Fibroblast of lung (primary cell): ENCODE measurements around the gene HIPK2.

Experiments used
- EZH2 ChIP-seq: IDR thresholded peaks from 2 replicates; pipeline ENCODE4 v1.5.1; 2012; ENCODE audit warnings: low read length, control low read depth, mild to moderate bottlenecking; ENCODE audit errors: missing control alignments
- TF ChIP-seq, protein P1 (sequence below), 2 donors: IDR thresholded peaks in 1 of 2; conservative IDR thresholded peaks in 1 of 2; 1 replicate in 1 of 2; 2 replicates in 1 of 2; pipeline ENCODE4 v1.5.1; 2011 to 2012; ENCODE audit warnings: low read length in 2 of 2, control low read depth in 1 of 2, inconsistent platforms in 1 of 2, low read depth in 1 of 2, mild to moderate bottlenecking in 1 of 2

DNA sequence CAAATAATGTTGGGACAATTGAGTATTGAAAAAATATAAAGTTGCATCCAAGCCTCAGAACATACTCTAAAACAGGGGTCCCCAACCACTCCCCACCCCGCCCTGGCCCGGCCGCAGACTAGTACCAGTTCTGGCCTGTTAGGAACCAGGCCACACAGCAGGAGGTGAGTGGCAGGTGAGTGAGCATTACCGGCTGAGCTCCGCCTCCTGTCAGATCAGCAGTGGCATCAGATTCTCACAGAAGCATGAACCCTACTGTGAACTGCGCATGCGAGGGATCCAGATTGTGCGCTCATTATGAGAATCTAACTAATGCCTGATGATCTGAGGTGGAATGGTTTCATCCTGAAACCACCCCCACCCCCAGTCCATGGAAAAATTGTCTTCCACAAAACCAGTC, 19.4 kb downstream of the HIPK2 start:
- TF ChIP-seq, protein P1, sequence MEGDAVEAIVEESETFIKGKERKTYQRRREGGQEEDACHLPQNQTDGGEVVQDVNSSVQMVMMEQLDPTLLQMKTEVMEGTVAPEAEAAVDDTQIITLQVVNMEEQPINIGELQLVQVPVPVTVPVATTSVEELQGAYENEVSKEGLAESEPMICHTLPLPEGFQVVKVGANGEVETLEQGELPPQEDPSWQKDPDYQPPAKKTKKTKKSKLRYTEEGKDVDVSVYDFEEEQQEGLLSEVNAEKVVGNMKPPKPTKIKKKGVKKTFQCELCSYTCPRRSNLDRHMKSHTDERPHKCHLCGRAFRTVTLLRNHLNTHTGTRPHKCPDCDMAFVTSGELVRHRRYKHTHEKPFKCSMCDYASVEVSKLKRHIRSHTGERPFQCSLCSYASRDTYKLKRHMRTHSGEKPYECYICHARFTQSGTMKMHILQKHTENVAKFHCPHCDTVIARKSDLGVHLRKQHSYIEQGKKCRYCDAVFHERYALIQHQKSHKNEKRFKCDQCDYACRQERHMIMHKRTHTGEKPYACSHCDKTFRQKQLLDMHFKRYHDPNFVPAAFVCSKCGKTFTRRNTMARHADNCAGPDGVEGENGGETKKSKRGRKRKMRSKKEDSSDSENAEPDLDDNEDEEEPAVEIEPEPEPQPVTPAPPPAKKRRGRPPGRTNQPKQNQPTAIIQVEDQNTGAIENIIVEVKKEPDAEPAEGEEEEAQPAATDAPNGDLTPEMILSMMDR (conservative IDR thresholded peaks at IDR 0.05 in 1 of 2, IDR thresholded peaks at IDR 0.05 in 1 of 2; ENCODE audit: low read depth in 1 of 2, low read length in 2 of 2): no peak
- TF ChIP-seq EZH2: no peak
